HEK293 (cell line): Measurements from ENCODE around the gene LCNL1.
A peak's percentile ranks its signal among the peaks of the same experiment; 100 is the strongest.

ENCODE experiments used
- BCL11A ChIP-seq: fragments of 450-650 bp; formaldehyde crosslinking; IDR thresholded peaks from 2 replicates; pipeline ENCODE4 v1.5.1; 2016; ENCODE audit warnings: low read depth, missing biosample characterization, missing genetic modification characterization
- GFI1B ChIP-seq: fragments of 450-650 bp; formaldehyde crosslinking; IDR thresholded peaks from 2 replicates; pipeline ENCODE4 v1.5.1; 2016; ENCODE audit warnings: missing biosample characterization, missing genetic modification characterization
- HOXA7 ChIP-seq: sonication (generic); formaldehyde crosslinking; IDR thresholded peaks from 2 replicates; pipeline ENCODE4 v1.8.1; 2022; ENCODE audit warnings: missing genetic modification reagents, borderline replicate concordance
- KLF10 ChIP-seq: fragments of 450-650 bp; IDR thresholded peaks from 2 replicates; pipeline ENCODE4 v1.5.1; 2018; ENCODE audit warnings: missing biosample characterization, mild to moderate bottlenecking, missing genetic modification characterization
- OVOL3 ChIP-seq: fragments of 450-650 bp; formaldehyde crosslinking; IDR thresholded peaks from 2 replicates; pipeline ENCODE4 v1.5.1; 2016; ENCODE audit warnings: missing biosample characterization, missing genetic modification characterization
- PRDM4 ChIP-seq: fragments of 450-650 bp; formaldehyde crosslinking; IDR thresholded peaks from 2 replicates; pipeline ENCODE4 v1.5.1; 2017; ENCODE audit warnings: missing biosample characterization, missing genetic modification characterization
- SALL2 ChIP-seq: fragments of 450-650 bp; formaldehyde crosslinking; IDR thresholded peaks from 2 replicates; pipeline ENCODE4 v1.5.0; 2017; ENCODE audit warnings: missing biosample characterization, mild to moderate bottlenecking, missing genetic modification characterization, borderline replicate concordance
- SCRT1 ChIP-seq: fragments of 450-650 bp; formaldehyde crosslinking; IDR thresholded peaks from 2 replicates; pipeline ENCODE4 v1.5.1; 2016; ENCODE audit warnings: missing biosample characterization, missing genetic modification characterization, borderline replicate concordance
- SCRT2 ChIP-seq: fragments of 450-650 bp; formaldehyde crosslinking; IDR thresholded peaks from 2 replicates; pipeline ENCODE4 v1.5.1; 2016; ENCODE audit warnings: missing biosample characterization, missing genetic modification characterization
- SETDB1 ChIP-seq: IDR thresholded peaks from one replicate; pipeline ENCODE4 v1.6.1; 2017; ENCODE audit warnings: mild to moderate bottlenecking, low read length, moderate library complexity, mixed read lengths; ENCODE audit not compliant: insufficient read length
- YY1 ChIP-seq: fragments of 450-650 bp; formaldehyde crosslinking; IDR thresholded peaks from 2 replicates; pipeline ENCODE4 v1.5.1; 2018; ENCODE audit warnings: missing biosample characterization, missing genetic modification characterization
- ZBTB7A ChIP-seq: fragments of 450-650 bp; formaldehyde crosslinking; IDR thresholded peaks from 2 replicates; pipeline ENCODE4 v1.5.1; 2016; ENCODE audit warnings: low read depth, missing biosample characterization, missing genetic modification characterization
- ZNF114 ChIP-seq: fragments of 450-650 bp; formaldehyde crosslinking; IDR thresholded peaks from 2 replicates; pipeline ENCODE4 v1.5.0; 2017; ENCODE audit warnings: missing biosample characterization, missing genetic modification characterization
- ZNF132 ChIP-seq: fragments of 450-650 bp; formaldehyde crosslinking; IDR thresholded peaks from 2 replicates; pipeline ENCODE4 v1.5.1; 2017; ENCODE audit warnings: missing biosample characterization, missing genetic modification characterization, borderline replicate concordance
- ZNF133 ChIP-seq: fragments of 450-650 bp; formaldehyde crosslinking; IDR thresholded peaks from 2 replicates; pipeline ENCODE4 v1.5.1; 2016; ENCODE audit warnings: missing biosample characterization, missing genetic modification characterization
- ZNF146 ChIP-seq: fragments of 450-650 bp; formaldehyde crosslinking; IDR thresholded peaks from 2 replicates; pipeline ENCODE4 v1.5.1; 2016; ENCODE audit warnings: missing biosample characterization, missing genetic modification characterization
- ZNF266 ChIP-seq: fragments of 450-650 bp; formaldehyde crosslinking; IDR thresholded peaks from 2 replicates; pipeline ENCODE4 v1.5.1; 2016; ENCODE audit warnings: missing biosample characterization, missing genetic modification characterization, low read depth
- ZNF302 ChIP-seq: fragments of 450-650 bp; formaldehyde crosslinking; IDR thresholded peaks from 2 replicates; pipeline ENCODE4 v1.5.1; 2016; ENCODE audit warnings: missing biosample characterization, missing genetic modification characterization, low read depth
- ZNF324 ChIP-seq: fragments of 450-650 bp; formaldehyde crosslinking; IDR thresholded peaks from 2 replicates; pipeline ENCODE4 v1.5.1; 2016; ENCODE audit warnings: missing biosample characterization, missing genetic modification characterization
- ZNF350 ChIP-seq: fragments of 450-650 bp; formaldehyde crosslinking; IDR thresholded peaks from 2 replicates; pipeline ENCODE4 v1.5.0; 2017; ENCODE audit warnings: missing biosample characterization, mild to moderate bottlenecking, missing genetic modification characterization
- ZNF366 ChIP-seq: fragments of 450-650 bp; formaldehyde crosslinking; conservative IDR thresholded peaks from 2 replicates; pipeline ENCODE4 v1.5.1; 2016; ENCODE audit warnings: missing biosample characterization, missing genetic modification characterization
- ZNF423 ChIP-seq: fragments of 450-650 bp; formaldehyde crosslinking; IDR thresholded peaks from 2 replicates; pipeline ENCODE4 v1.5.1; 2016; ENCODE audit warnings: missing biosample characterization, missing genetic modification characterization
- ZNF501 ChIP-seq: fragments of 450-650 bp; formaldehyde crosslinking; IDR thresholded peaks from 2 replicates; pipeline ENCODE4 v1.5.1; 2016; ENCODE audit warnings: missing biosample characterization, missing genetic modification characterization
- ZNF529 ChIP-seq: fragments of 450-650 bp; formaldehyde crosslinking; IDR thresholded peaks from 2 replicates; pipeline ENCODE4 v1.5.1; 2017; ENCODE audit warnings: missing genetic modification characterization, missing biosample characterization; ENCODE audit not compliant: insufficient replicate concordance
- ZNF561 ChIP-seq: fragments of 450-650 bp; IDR thresholded peaks from 2 replicates; pipeline ENCODE4 v1.5.1; 2018; ENCODE audit warnings: missing biosample characterization, missing genetic modification characterization, borderline replicate concordance
- ZNF768 ChIP-seq: fragments of 450-650 bp; formaldehyde crosslinking; IDR thresholded peaks from 2 replicates; pipeline ENCODE4 v1.5.1; 2018; ENCODE audit warnings: missing biosample characterization, mild to moderate bottlenecking, missing genetic modification characterization
- ZNF785 ChIP-seq: fragments of 450-650 bp; formaldehyde crosslinking; IDR thresholded peaks from 2 replicates; pipeline ENCODE4 v1.5.1; 2016; ENCODE audit warnings: missing biosample characterization, missing genetic modification characterization
- ZNF791 ChIP-seq: fragments of 450-650 bp; formaldehyde crosslinking; IDR thresholded peaks from 2 replicates; pipeline ENCODE4 v1.5.1; 2016; ENCODE audit warnings: missing biosample characterization, missing genetic modification characterization
- ZSCAN30 ChIP-seq: fragments of 450-650 bp; IDR thresholded peaks from 2 replicates; pipeline ENCODE4 v1.5.1; 2018; ENCODE audit warnings: missing biosample characterization, mild to moderate bottlenecking, missing genetic modification characterization, moderate library complexity
- ZXDB ChIP-seq: fragments of 450-650 bp; formaldehyde crosslinking; IDR thresholded peaks from 2 replicates; pipeline ENCODE4 v1.5.1; 2016; ENCODE audit warnings: missing biosample characterization, missing genetic modification characterization
- TF ChIP-seq, protein P1 (sequence below): fragments of 450-650 bp; formaldehyde crosslinking; IDR thresholded peaks from 2 replicates; pipeline ENCODE4 v1.5.0; 2017; ENCODE audit warnings: missing biosample characterization, missing genetic modification characterization, borderline replicate concordance
- TF ChIP-seq, protein P2 (sequence below): fragments of 450-650 bp; IDR thresholded peaks from 2 replicates; pipeline ENCODE4 v1.5.1; 2018; ENCODE audit warnings: missing biosample characterization, missing genetic modification characterization
- TF ChIP-seq, protein P3 (sequence below): fragments of 450-650 bp; formaldehyde crosslinking; IDR thresholded peaks from 2 replicates; pipeline ENCODE4 v1.5.1; 2017; ENCODE audit warnings: missing biosample characterization, missing genetic modification characterization

LCNL1 gene

GRCh38 chr9:136943291-136944211 lies 39.2 kb upstream of the LCNL1 start (continued):
- TF ChIP-seq BCL11A (0 out of 2 replicates have a peak, but pooled peaks have one; percentile 6), ZNF133 (tag by site-specific recombination) (no peak), ZNF501 (tag by site-specific recombination) (0 out of 2 replicates have a peak, but pooled peaks have one; percentile 23), ZNF302 (tag by site-specific recombination) (no peak), ZNF266 (tag by site-specific recombination) (no peak), ZNF146 (tag by site-specific recombination) (no peak), SALL2 (tag by site-specific recombination) (no peak), ZNF423 (tag by site-specific recombination) (no peak), ZNF791 (tag by site-specific recombination) (no peak), GFI1B (tag by site-specific recombination) (no peak), PRDM4 (no peak), SCRT2 (tag by site-specific recombination) (no peak), ZNF529 (tag by site-specific recombination) (no peak), ZXDB (peak; percentile 58), ZNF561 (tag by site-specific recombination) (peak; percentile 11; the same call in 1 of the 2 replicates), ZNF768 (no peak), KLF10 (tag by site-specific recombination) (no peak), YY1 (tag by site-specific recombination) (no peak; the same call in 1 of the 2 replicates), ZNF114 (tag by site-specific recombination) (no peak), ZNF785 (tag by site-specific recombination) (no peak), ZNF350 (tag by site-specific recombination) (no peak), SETDB1 (no peak), ZNF324 (peak; percentile 64; the same call in 1 of the 2 replicates), SCRT1 (tag by site-specific recombination) (no peak), HOXA7 (CRISPR knock-in tag) (no peak; the same call in 1 of the 2 replicates), ZSCAN30 (tag by site-specific recombination) (no peak), ZNF132 (no peak), ZNF366 (tag by site-specific recombination) (no peak), ZBTB7A (tag by site-specific recombination) (peak; percentile 75; the same call in 1 of the 2 replicates), OVOL3 (tag by site-specific recombination) (no peak)
- TF ChIP-seq, protein P1, sequence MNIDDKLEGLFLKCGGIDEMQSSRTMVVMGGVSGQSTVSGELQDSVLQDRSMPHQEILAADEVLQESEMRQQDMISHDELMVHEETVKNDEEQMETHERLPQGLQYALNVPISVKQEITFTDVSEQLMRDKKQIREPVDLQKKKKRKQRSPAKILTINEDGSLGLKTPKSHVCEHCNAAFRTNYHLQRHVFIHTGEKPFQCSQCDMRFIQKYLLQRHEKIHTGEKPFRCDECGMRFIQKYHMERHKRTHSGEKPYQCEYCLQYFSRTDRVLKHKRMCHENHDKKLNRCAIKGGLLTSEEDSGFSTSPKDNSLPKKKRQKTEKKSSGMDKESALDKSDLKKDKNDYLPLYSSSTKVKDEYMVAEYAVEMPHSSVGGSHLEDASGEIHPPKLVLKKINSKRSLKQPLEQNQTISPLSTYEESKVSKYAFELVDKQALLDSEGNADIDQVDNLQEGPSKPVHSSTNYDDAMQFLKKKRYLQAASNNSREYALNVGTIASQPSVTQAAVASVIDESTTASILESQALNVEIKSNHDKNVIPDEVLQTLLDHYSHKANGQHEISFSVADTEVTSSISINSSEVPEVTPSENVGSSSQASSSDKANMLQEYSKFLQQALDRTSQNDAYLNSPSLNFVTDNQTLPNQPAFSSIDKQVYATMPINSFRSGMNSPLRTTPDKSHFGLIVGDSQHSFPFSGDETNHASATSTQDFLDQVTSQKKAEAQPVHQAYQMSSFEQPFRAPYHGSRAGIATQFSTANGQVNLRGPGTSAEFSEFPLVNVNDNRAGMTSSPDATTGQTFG (tag by site-specific recombination), result no peak
- TF ChIP-seq, protein P2, sequence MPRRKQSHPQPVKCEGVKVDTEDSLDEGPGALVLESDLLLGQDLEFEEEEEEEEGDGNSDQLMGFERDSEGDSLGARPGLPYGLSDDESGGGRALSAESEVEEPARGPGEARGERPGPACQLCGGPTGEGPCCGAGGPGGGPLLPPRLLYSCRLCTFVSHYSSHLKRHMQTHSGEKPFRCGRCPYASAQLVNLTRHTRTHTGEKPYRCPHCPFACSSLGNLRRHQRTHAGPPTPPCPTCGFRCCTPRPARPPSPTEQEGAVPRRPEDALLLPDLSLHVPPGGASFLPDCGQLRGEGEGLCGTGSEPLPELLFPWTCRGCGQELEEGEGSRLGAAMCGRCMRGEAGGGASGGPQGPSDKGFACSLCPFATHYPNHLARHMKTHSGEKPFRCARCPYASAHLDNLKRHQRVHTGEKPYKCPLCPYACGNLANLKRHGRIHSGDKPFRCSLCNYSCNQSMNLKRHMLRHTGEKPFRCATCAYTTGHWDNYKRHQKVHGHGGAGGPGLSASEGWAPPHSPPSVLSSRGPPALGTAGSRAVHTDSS (tag by site-specific recombination), result no peak
- TF ChIP-seq, protein P3, sequence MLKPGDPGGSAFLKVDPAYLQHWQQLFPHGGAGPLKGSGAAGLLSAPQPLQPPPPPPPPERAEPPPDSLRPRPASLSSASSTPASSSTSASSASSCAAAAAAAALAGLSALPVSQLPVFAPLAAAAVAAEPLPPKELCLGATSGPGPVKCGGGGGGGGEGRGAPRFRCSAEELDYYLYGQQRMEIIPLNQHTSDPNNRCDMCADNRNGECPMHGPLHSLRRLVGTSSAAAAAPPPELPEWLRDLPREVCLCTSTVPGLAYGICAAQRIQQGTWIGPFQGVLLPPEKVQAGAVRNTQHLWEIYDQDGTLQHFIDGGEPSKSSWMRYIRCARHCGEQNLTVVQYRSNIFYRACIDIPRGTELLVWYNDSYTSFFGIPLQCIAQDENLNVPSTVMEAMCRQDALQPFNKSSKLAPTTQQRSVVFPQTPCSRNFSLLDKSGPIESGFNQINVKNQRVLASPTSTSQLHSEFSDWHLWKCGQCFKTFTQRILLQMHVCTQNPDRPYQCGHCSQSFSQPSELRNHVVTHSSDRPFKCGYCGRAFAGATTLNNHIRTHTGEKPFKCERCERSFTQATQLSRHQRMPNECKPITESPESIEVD, result no peak
